Activated T-cell treated with anti-CD3 and anti-CD28 coated beads, Interleukin-2, amount 50 U/mL, for 72 hours (primary cell): ENCODE measurements around the gene BRSK2. TPM values are rescaled to one million over a fixed set of nuclear protein-coding genes. Genes with fewer than 3 reads are reported as not detected.

Experiments used
- total RNA-seq, 2 donors: library from RNA; stranded (reverse); gene quantifications; one replicate each; pipeline ENCODE4 v1.2.3, GENCODE V29; 2022

BRSK2 gene
- total RNA-seq, 2 donors from 2014 or later: 0.51 to 0.84 TPM

Other genes with a start within 250 kb of the BRSK2 start
- not detected for gene MUC5AC, start 232.0 kb upstream of the BRSK2 start, total RNA-seq
- not detected for gene MUC5B, start 166.9 kb upstream of the BRSK2 start, total RNA-seq
- 10 to 100 TPM; 32.9 to 34.1 TPM for gene TOLLIP, start 80.3 kb upstream of the BRSK2 start, total RNA-seq
- gene MOB2, start 96.8 kb downstream of the BRSK2 start, total RNA-seq: 10 to 100 TPM; 30.7 to 31.0 TPM
- gene DUSP8, start 182.3 kb downstream of the BRSK2 start, total RNA-seq: 1 to 10 TPM; 2.8 to 5.1 TPM
- not detected for gene KRTAP5-1, start 195.3 kb downstream of the BRSK2 start, total RNA-seq
- not detected for gene KRTAP5-2, start 208.4 kb downstream of the BRSK2 start, total RNA-seq
- gene KRTAP5-3, start 218.5 kb downstream of the BRSK2 start, total RNA-seq: not detected
- not detected for gene KRTAP5-4, start 232.2 kb downstream of the BRSK2 start, total RNA-seq
- not detected for gene KRTAP5-5, start 239.8 kb downstream of the BRSK2 start, total RNA-seq